ENCODE data around the gene PIK3CA.

Gene PIK3CA

GRCh38 chr3:179174898-179175297 is 26.7 kb downstream of the PIK3CA start:
- H3K27ac ChIP-seq, result no peak overlapping the region

GRCh38 chr3:179175358-179175757 is 27.2 kb downstream of the PIK3CA start:
- H3K27ac ChIP-seq, result no peak overlapping the region
- TF ChIP-seq ZFX (IDR thresholded peaks at IDR 0.05), result no peak
- TF ChIP-seq CTCF (conservative IDR thresholded peaks at IDR 0.05), result no peak

More at GRCh38 chr3:179174898-179175297, 26.7 kb downstream of the PIK3CA start:
- no peak for TF ChIP-seq CTCF (conservative IDR thresholded peaks at IDR 0.05)
- no peak for TF ChIP-seq ZFX (IDR thresholded peaks at IDR 0.05)

- no peak overlapping the region for H3K27ac ChIP-seq
- no peak for TF ChIP-seq ZFX (IDR thresholded peaks at IDR 0.05)
- TF ChIP-seq CTCF (conservative IDR thresholded peaks at IDR 0.05), result no peak
These were observed 29.5 kb downstream of the PIK3CA start for GRCh38 chr3:179177611-179178010.

GRCh38 chr3:179179256-179179655 is 31.1 kb downstream of the PIK3CA start:
- TF ChIP-seq ZFX (IDR thresholded peaks at IDR 0.05), result no peak
- no peak for TF ChIP-seq CTCF (conservative IDR thresholded peaks at IDR 0.05)
- no peak overlapping the region for H3K27ac ChIP-seq

GRCh38 chr3:179179979-179180759 is 32.0 kb downstream of the PIK3CA start:
- no peak overlapping the region for H3K27ac ChIP-seq
- TF ChIP-seq CTCF (conservative IDR thresholded peaks at IDR 0.05) (no peak), ZFX (IDR thresholded peaks at IDR 0.05) (no peak)

- H3K27ac ChIP-seq, result no peak overlapping the region
- no peak for TF ChIP-seq CTCF (conservative IDR thresholded peaks at IDR 0.05)
These were observed 32.9 kb downstream of the PIK3CA start for GRCh38 chr3:179181021-179181472.

- TF ChIP-seq CTCF (conservative IDR thresholded peaks at IDR 0.05) (no peak), ZFX (IDR thresholded peaks at IDR 0.05) (no peak)
- H3K27ac ChIP-seq, result no peak overlapping the region
These were observed 33.9 kb downstream of the PIK3CA start for GRCh38 chr3:179181993-179182551.

Data from C4-2B (cell line).